ENCODE results near the gene TRUB1.

- TF ChIP-seq CTCF (conservative IDR thresholded peaks at IDR 0.05; ENCODE audit: low read depth, low read length) (no peak), EZH2 (IDR thresholded peaks at IDR 0.05; ENCODE audit: borderline replicate concordance, low read depth, low read length, poor library complexity, severe bottlenecking) (no peak)
Observed at GRCh38 chr10:114953047-114953446, 15.1 kb downstream of the TRUB1 start.

Data from A673 (cell line).